H1 (cell line): ENCODE measurements around the gene LDLRAP1. TPM values are rescaled to one million over a fixed set of nuclear protein-coding genes. Genes with fewer than 3 reads are reported as not detected.

Experiments
- ATF3 ChIP-seq: IDR thresholded peaks from 2 replicates; pipeline ENCODE4 v1.6.1; 2011; ENCODE audit warnings: low read depth, mild to moderate bottlenecking, low read length; ENCODE audit not compliant: insufficient read depth
- EP300 ChIP-seq, 2 experiments: IDR thresholded peaks; 1 replicate in 1 of 2; 2 replicates in 1 of 2; pipeline ENCODE4 v1.6.1; 2011 to 2012; ENCODE audit warnings: low read depth in 2 of 2, low read length in 2 of 2, mild to moderate bottlenecking in 2 of 2, borderline replicate concordance in 1 of 2, inconsistent platforms in 1 of 2, moderate library complexity in 1 of 2
- FOSL1 ChIP-seq: IDR thresholded peaks from 2 replicates; pipeline ENCODE4 v1.6.1; 2011; ENCODE audit warnings: mild to moderate bottlenecking, low read depth, low read length, moderate library complexity; ENCODE audit not compliant: insufficient read depth
- SIX5 ChIP-seq: IDR thresholded peaks from 2 replicates; pipeline ENCODE4 v1.6.1; 2011; ENCODE audit warnings: mild to moderate bottlenecking, low read depth, low read length
- SP4 ChIP-seq: IDR thresholded peaks from 2 replicates; pipeline ENCODE4 v1.6.1; 2012; ENCODE audit warnings: low read length, inconsistent platforms
- TBP ChIP-seq: IDR thresholded peaks from 2 replicates; pipeline ENCODE4 v1.6.1; 2011; ENCODE audit warnings: low read depth, low read length, improper control_type of control experiment
- polyA plus RNA-seq, 7 experiments: library from polyadenylated mRNA; depleted of rRNA in 3 of 7; stranded (reverse) in 5 of 7; unstranded in 2 of 7; fragments of >200 nt in 5 of 7; fragments of 200-250 nt in 2 of 7; gene quantifications; 1 replicate in 5 of 7; 2 replicates in 1 of 7; 4 replicates in 1 of 7; pipeline versions ENCODE4 v1.2.1 to v1.2.3, GENCODE V29; 2011 to 2013; ENCODE audit warnings: missing spikeins in 2 of 7, mixed read lengths in 2 of 7
- total RNA-seq: library from RNA; stranded (reverse); fragmentation: NEBNext Ultra II Directional; extraction: Animal tissue kit (Norgen Biotek cat#: 25700); gene quantifications from 2 replicates; pipeline ENCODE4 v1.2.1, GENCODE V29; 2021

The LDLRAP1 gene
- total and polyA plus RNA-seq, 2 of the 8 experiments (the other 6 are each of a cell fraction or from before 2014, with no cell fraction given), result 12.8 to 13.2 TPM

DNA sequence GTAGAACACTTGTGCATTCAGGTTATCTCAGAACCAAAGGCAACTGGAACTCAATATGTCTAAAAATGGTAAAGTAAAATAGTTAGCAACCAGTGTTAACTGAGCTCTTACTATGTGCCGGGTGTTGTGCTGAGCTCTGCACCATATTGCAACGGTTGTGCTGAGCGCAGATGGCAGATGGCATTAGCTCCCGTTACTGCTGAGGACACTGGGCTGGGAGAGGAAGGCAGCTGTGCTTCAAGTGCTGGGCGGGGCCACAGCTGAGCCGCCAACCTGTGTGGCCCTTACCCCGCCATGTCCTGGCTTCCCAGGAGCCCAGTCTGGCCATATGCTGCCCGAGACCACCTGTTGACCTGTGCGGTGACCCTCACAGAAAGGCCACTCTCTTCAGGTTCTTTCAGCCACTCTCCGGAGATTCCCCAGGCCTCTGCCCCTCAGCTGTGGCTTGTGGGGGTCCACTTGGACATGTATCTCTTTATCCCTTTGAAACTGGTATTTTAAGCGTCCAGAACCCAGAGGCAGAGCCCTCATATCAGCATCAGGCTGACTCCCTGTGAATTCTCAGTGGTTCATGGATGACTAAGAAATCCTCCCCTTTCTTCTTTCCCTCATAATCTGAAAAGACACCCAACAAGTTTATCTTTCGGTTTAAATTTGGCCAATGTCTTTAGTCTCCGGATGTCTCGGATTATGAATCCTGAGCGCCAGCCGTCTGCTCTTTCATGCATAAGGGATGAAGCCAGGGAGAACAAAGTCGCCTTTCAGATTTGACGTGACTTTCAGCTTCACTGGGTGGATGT is 26.4 kb downstream of the LDLRAP1 start (continued):
- TF ChIP-seq EP300 (IDR thresholded peaks at IDR 0.05; ENCODE audit: borderline replicate concordance in 1 of 2, low read depth in 2 of 2, low read length in 2 of 2) (no peak), SIX5 (no peak), TBP (no peak), ATF3 (no peak), SP4 (no peak), FOSL1 (no peak)
